Measurements from ENCODE around the gene SLC24A3. TPM values are rescaled to one million over a fixed set of nuclear protein-coding genes. Genes with fewer than 3 reads are reported as not detected.

Gene SLC24A3
- total and polyA plus RNA-seq, 2 of the 13 experiments (the other 11 are each of a cell fraction or from before 2014, with no cell fraction given): not detected

DNA sequence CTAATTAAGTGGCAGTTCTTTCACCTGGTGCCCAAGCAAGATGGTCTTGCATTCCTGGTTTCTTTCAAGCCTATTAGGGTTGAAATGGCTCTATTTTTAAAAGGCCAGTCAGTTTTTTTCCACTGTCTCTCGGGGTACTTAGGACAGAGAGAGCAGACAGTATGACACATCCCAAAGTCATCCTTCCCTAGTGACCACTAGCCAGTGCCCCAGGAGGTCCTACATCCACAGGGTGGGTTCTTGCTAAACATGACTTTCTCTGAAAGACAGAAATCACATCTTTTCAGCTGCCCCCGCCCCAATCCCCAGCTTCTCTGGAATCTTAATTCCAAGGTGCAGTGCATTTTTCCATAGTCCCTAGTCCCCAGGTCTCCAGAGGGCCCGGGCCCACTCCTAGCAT, 192.4 kb downstream of the SLC24A3 start (continued):
- TF ChIP-seq, protein P1, sequence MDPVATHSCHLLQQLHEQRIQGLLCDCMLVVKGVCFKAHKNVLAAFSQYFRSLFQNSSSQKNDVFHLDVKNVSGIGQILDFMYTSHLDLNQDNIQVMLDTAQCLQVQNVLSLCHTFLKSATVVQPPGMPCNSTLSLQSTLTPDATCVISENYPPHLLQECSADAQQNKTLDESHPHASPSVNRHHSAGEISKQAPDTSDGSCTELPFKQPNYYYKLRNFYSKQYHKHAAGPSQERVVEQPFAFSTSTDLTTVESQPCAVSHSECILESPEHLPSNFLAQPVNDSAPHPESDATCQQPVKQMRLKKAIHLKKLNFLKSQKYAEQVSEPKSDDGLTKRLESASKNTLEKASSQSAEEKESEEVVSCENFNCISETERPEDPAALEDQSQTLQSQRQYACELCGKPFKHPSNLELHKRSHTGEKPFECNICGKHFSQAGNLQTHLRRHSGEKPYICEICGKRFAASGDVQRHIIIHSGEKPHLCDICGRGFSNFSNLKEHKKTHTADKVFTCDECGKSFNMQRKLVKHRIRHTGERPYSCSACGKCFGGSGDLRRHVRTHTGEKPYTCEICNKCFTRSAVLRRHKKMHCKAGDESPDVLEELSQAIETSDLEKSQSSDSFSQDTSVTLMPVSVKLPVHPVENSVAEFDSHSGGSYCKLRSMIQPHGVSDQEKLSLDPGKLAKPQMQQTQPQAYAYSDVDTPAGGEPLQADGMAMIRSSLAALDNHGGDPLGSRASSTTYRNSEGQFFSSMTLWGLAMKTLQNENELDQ (CRISPR knock-in tag; IDR thresholded peaks at IDR 0.05; ENCODE audit: borderline replicate concordance): no peak
- TF ChIP-seq ZNF263 (CRISPR knock-in tag; IDR thresholded peaks at IDR 0.05): no peak
- TF ChIP-seq ZNF605 (CRISPR knock-in tag; IDR thresholded peaks at IDR 0.05): no peak
- TF ChIP-seq ZBTB43 (CRISPR knock-in tag; conservative IDR thresholded peaks at IDR 0.05): no peak

DNA sequence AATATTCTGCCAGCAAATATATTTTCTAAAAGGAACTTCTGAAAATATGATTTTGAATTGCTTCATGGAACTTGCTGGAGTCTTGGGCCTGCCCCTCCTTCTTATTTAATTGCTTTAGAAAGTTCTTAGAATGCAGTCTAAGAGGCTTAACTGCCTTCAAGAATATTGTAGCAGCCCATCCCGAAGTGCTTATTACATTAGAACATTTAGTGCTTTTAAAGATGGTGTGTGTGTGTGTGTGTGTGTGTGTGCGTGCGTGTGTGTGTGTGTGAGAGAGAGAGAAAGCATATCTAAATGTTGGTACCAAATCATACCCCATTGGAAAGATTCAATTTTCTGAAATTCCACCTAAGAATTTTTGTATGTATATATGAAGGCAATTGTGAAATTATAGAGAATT, 193.5 kb downstream of the SLC24A3 start:
- Histone ChIP-seq H3K9me3 (ENCODE audit: low read length) (peaks cover 4% of the 10 kb centered on the region; the same call in 1 of the 2 replicates), H2AFZ (ENCODE audit: low read length) (no peak overlapping the region), H3K79me2 (ENCODE audit: insufficient read depth, low read length) (no peaks in the 10 kb centered on the region), H3K9ac (ENCODE audit: insufficient read depth, low read depth, low read length) (no peak overlapping the region), H3K4me3 (replicated peaks in 1 of 3; ENCODE audit: insufficient read depth in 1 of 3, low read depth in 2 of 3, low read length in 3 of 3) (no peak overlapping the region), H3K4me2 (ENCODE audit: low read depth, low read length) (no peak overlapping the region), H3K27me3 (ENCODE audit: control insufficient read depth in 1 of 2, insufficient read depth in 2 of 2, low read length in 2 of 2) (no peaks in the 10 kb centered on the region), H4K20me1 (ENCODE audit: insufficient read depth, low read length) (no peaks in the 10 kb centered on the region), H3K27ac (ENCODE audit: extremely low read length, insufficient read depth, low read length) (no peak overlapping the region), H3K4me1 (ENCODE audit: insufficient read depth, low read length) (no peaks in the 10 kb centered on the region), H3K36me3 (replicated peaks in 1 of 2; ENCODE audit: control insufficient read depth in 1 of 2, insufficient read depth in 2 of 2, low read length in 2 of 2) (no peaks in the 10 kb centered on the region)
- CTCF ChIA-PET (ENCODE audit: low intra/inter-chr PET ratio, low total read pairs): no interaction called here
- FAIRE-seq: no peak
- in situ Hi-C loops (cut with HindIII; ENCODE audit: extremely low pct_ligation_motif_present, low pct_unique_long_range_greater_than_20kb): no loop called here
- ATAC-seq: no peak
- POLR2A ChIA-PET: no interaction called here
- no TSS peak for BruUV-seq (replicated peaks)
- DNase-seq (ENCODE audit: low spot score): no peak
- intact Hi-C loops (cut with micrococcal nuclease; ENCODE audit: unreplicated experiment): no loop called here
- WGBS (ENCODE audit: low lambda C conversion rate): 20% methylated on average over 3 of the region's 3 CpGs
- TF ChIP-seq REPIN1 (CRISPR knock-in tag; IDR thresholded peaks at IDR 0.05; ENCODE audit: borderline replicate concordance, low read depth): no peak
- no peak for TF ChIP-seq KDM1A (CRISPR knock-in tag; IDR thresholded peaks at IDR 0.05)
- TF ChIP-seq ZNF614 (CRISPR knock-in tag; IDR thresholded peaks at IDR 0.05; ENCODE audit: borderline replicate concordance): no peak
- TF ChIP-seq DPF2 (CRISPR knock-in tag; IDR thresholded peaks at IDR 0.05; ENCODE audit: borderline replicate concordance, low read depth): no peak
- TF ChIP-seq ZSCAN20 (CRISPR knock-in tag; IDR thresholded peaks at IDR 0.05; ENCODE audit: borderline replicate concordance): no peak
- TF ChIP-seq ATAD3A (CRISPR knock-in tag; IDR thresholded peaks at IDR 0.05): no peak
- TF ChIP-seq, protein P2, sequence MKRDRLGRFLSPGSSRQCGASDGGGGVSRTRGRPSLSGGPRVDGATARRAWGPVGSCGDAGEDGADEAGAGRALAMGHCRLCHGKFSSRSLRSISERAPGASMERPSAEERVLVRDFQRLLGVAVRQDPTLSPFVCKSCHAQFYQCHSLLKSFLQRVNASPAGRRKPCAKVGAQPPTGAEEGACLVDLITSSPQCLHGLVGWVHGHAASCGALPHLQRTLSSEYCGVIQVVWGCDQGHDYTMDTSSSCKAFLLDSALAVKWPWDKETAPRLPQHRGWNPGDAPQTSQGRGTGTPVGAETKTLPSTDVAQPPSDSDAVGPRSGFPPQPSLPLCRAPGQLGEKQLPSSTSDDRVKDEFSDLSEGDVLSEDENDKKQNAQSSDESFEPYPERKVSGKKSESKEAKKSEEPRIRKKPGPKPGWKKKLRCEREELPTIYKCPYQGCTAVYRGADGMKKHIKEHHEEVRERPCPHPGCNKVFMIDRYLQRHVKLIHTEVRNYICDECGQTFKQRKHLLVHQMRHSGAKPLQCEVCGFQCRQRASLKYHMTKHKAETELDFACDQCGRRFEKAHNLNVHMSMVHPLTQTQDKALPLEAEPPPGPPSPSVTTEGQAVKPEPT (CRISPR knock-in tag; IDR thresholded peaks at IDR 0.05; ENCODE audit: low read depth): no peak
- no peak for TF ChIP-seq ZNF3 (CRISPR knock-in tag; IDR thresholded peaks at IDR 0.05)
- TF ChIP-seq POGZ (CRISPR knock-in tag; IDR thresholded peaks at IDR 0.05): no peak
- TF ChIP-seq GATA4 (IDR thresholded peaks at IDR 0.05; ENCODE audit: borderline replicate concordance, low read depth): no peak
- no peak for TF ChIP-seq ATM (IDR thresholded peaks at IDR 0.05; ENCODE audit: borderline replicate concordance)
- no peak for TF ChIP-seq ZNF503 (CRISPR knock-in tag; IDR thresholded peaks at IDR 0.05)
- no peak for TF ChIP-seq HOXA5 (CRISPR knock-in tag; IDR thresholded peaks at IDR 0.05)
- no peak for TF ChIP-seq CAMTA2 (CRISPR knock-in tag; IDR thresholded peaks at IDR 0.05; ENCODE audit: borderline replicate concordance)
